HepG2 (cell line): Measurements from ENCODE around the gene SF3B2. TPM values are rescaled to one million over a fixed set of nuclear protein-coding genes. Genes with fewer than 3 reads are reported as not detected.

Experiments
- ATF3 ChIP-seq: sonication (generic); formaldehyde crosslinking; IDR thresholded peaks from 2 replicates; pipeline ENCODE4 v1.4.0; 2020; ENCODE audit warnings: missing genetic modification reagents
- PCBP1 ChIP-seq: fragments of 200-400 bp; formaldehyde crosslinking; IDR thresholded peaks from 2 replicates; pipeline ENCODE4 v1.6.1; 2017; ENCODE audit warnings: mild to moderate bottlenecking, low read depth, low read length, borderline replicate concordance
- RBM22 ChIP-seq: fragments of 200-400 bp; formaldehyde crosslinking; optimal IDR thresholded peaks from 2 replicates; pipeline ENCODE3; 2017; ENCODE audit warnings: mild to moderate bottlenecking, low read length, moderate library complexity
- ZNF7 ChIP-seq: IDR thresholded peaks from 2 replicates; pipeline ENCODE4 v1.6.1; 2016; ENCODE audit warnings: missing biosample characterization, missing genetic modification reagents
- ZSCAN31 ChIP-seq: sonication (generic); formaldehyde crosslinking; IDR thresholded peaks from 2 replicates; pipeline ENCODE4 v1.5.0; 2020; ENCODE audit warnings: low read depth, mild to moderate bottlenecking, missing genetic modification reagents
- polyA plus RNA-seq, 8 experiments: library from polyadenylated mRNA; depleted of rRNA in 3 of 8; stranded (reverse) in 7 of 8; unstranded in 1 of 8; fragments of >200 nt; fragmentation: Illumina TruSeq in 4 of 8; extraction: Trizol in 4 of 8; gene quantifications; 2 replicates each; pipeline versions ENCODE4 v1.2.1 to v1.2.3, GENCODE V29; 2011 to 2016; ENCODE audit warnings: low read depth in 4 of 8, missing spikeins in 1 of 8, mixed read lengths in 1 of 8; ENCODE audit not compliant: insufficient read depth in 1 of 8
- total RNA-seq, 5 experiments: library from RNA; depleted of rRNA; stranded (reverse); fragments of >200 nt; fragmentation: Illumina TruSeq; extraction: Trizol; gene quantifications; 2 replicates each; pipeline ENCODE4 v1.2.3, GENCODE V29; 2016; ENCODE audit warnings: low read depth in 1 of 5
- TF ChIP-seq, protein P1 (sequence below): sonication (generic); formaldehyde crosslinking; IDR thresholded peaks from 2 replicates; pipeline ENCODE4 v1.4.0; 2020; ENCODE audit warnings: missing genetic modification reagents, borderline replicate concordance
- TF ChIP-seq, protein P2 (sequence below): sonication (generic); formaldehyde crosslinking; IDR thresholded peaks from 2 replicates; pipeline ENCODE4 v1.4.0; 2020; ENCODE audit warnings: mild to moderate bottlenecking, missing genetic modification reagents

SF3B2 gene
- total and polyA plus RNA-seq, 2 of the 13 experiments (the other 11 are each of a cell fraction or from before 2014, with no cell fraction given), result 70.4 to 153 TPM

GRCh38 chr11:66052664-66052982 lies 459 bp downstream of the SF3B2 start (continued):
- TF ChIP-seq, protein P1, sequence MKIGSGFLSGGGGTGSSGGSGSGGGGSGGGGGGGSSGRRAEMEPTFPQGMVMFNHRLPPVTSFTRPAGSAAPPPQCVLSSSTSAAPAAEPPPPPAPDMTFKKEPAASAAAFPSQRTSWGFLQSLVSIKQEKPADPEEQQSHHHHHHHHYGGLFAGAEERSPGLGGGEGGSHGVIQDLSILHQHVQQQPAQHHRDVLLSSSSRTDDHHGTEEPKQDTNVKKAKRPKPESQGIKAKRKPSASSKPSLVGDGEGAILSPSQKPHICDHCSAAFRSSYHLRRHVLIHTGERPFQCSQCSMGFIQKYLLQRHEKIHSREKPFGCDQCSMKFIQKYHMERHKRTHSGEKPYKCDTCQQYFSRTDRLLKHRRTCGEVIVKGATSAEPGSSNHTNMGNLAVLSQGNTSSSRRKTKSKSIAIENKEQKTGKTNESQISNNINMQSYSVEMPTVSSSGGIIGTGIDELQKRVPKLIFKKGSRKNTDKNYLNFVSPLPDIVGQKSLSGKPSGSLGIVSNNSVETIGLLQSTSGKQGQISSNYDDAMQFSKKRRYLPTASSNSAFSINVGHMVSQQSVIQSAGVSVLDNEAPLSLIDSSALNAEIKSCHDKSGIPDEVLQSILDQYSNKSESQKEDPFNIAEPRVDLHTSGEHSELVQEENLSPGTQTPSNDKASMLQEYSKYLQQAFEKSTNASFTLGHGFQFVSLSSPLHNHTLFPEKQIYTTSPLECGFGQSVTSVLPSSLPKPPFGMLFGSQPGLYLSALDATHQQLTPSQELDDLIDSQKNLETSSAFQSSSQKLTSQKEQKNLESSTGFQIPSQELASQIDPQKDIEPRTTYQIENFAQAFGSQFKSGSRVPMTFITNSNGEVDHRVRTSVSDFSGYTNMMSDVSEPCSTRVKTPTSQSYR (CRISPR knock-in tag), result no peak
- TF ChIP-seq, protein P2, sequence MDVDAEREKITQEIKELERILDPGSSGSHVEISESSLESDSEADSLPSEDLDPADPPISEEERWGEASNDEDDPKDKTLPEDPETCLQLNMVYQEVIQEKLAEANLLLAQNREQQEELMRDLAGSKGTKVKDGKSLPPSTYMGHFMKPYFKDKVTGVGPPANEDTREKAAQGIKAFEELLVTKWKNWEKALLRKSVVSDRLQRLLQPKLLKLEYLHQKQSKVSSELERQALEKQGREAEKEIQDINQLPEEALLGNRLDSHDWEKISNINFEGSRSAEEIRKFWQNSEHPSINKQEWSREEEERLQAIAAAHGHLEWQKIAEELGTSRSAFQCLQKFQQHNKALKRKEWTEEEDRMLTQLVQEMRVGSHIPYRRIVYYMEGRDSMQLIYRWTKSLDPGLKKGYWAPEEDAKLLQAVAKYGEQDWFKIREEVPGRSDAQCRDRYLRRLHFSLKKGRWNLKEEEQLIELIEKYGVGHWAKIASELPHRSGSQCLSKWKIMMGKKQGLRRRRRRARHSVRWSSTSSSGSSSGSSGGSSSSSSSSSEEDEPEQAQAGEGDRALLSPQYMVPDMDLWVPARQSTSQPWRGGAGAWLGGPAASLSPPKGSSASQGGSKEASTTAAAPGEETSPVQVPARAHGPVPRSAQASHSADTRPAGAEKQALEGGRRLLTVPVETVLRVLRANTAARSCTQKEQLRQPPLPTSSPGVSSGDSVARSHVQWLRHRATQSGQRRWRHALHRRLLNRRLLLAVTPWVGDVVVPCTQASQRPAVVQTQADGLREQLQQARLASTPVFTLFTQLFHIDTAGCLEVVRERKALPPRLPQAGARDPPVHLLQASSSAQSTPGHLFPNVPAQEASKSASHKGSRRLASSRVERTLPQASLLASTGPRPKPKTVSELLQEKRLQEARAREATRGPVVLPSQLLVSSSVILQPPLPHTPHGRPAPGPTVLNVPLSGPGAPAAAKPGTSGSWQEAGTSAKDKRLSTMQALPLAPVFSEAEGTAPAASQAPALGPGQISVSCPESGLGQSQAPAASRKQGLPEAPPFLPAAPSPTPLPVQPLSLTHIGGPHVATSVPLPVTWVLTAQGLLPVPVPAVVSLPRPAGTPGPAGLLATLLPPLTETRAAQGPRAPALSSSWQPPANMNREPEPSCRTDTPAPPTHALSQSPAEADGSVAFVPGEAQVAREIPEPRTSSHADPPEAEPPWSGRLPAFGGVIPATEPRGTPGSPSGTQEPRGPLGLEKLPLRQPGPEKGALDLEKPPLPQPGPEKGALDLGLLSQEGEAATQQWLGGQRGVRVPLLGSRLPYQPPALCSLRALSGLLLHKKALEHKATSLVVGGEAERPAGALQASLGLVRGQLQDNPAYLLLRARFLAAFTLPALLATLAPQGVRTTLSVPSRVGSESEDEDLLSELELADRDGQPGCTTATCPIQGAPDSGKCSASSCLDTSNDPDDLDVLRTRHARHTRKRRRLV (CRISPR knock-in tag), result peak; percentile 10; the same call in 1 of the 2 replicates
- no peak for TF ChIP-seq ZNF7 (CRISPR knock-in tag)
- TF ChIP-seq ATF3 (CRISPR knock-in tag), result no peak
- no peak for TF ChIP-seq ZSCAN31 (CRISPR knock-in tag)
- no peak for TF ChIP-seq PCBP1
- no peak for TF ChIP-seq RBM22
